ENCODE data around the gene OR5K4.

OR5K4 gene

DNA sequence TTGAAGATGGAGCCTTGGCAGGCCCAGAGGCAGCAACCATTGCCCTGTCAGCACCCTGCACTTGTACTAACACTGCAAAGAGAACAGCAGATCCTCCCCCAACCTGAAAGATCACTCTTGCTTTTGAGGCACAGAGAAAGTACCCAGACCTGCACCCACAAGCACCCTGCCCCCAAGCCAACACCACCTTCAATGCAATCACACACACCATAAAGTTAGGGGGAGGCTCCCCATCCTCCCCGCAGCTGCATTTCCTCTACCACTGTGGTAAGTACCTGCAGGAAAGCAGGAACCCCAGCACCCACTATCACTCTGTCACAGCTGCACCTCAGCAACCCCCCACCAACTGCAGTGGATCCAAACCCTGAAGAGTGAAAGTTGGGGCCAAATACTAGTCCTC lies 48.9 kb downstream of the OR5K4 start:
- Histone ChIP-seq H3K9ac (ENCODE audit: low read depth, low read length) (no peak overlapping the region), H3K4me1 (ENCODE audit: insufficient read depth, low read length) (no peaks in the 10 kb centered on the region), H3K36me3 (ENCODE audit: insufficient read depth, low read length) (no peaks in the 10 kb centered on the region), H3K9me3 (ENCODE audit: control insufficient read depth, insufficient read depth, low read length) (peaks cover 24% of the 10 kb centered on the region)

DNA sequence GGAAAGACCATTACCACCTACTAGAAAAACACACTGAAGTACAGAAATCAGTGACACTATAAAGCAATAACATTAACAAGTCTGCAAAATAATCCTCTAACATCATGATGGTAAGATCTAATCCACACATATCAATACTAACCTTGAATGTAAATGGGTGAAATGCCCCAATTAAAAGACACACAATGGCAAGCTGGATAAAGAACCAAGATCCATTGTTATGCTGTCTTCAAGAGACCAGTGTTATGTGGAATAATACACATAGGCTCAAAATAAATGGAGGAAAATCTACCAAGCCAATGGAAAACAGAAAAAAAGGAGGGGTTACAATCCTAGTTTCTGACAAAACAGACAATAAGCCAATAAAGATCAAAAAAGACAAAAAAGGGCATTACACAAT lies 50.4 kb downstream of the OR5K4 start:
- Histone ChIP-seq H3K9ac (ENCODE audit: low read depth, low read length) (no peak overlapping the region), H3K36me3 (ENCODE audit: insufficient read depth, low read length) (no peaks in the 10 kb centered on the region), H3K4me1 (ENCODE audit: insufficient read depth, low read length) (no peaks in the 10 kb centered on the region), H3K9me3 (ENCODE audit: control insufficient read depth, insufficient read depth, low read length) (peaks cover 20% of the 10 kb centered on the region; the same call in 1 of the 2 replicates)
